HepG2 (cell line): ENCODE measurements around the gene USP5. TPM values are rescaled to one million over a fixed set of nuclear protein-coding genes. Genes with fewer than 3 reads are reported as not detected.

Source experiments
- ARHGAP35 ChIP-seq: sonication (generic); formaldehyde crosslinking; IDR thresholded peaks from 2 replicates; pipeline ENCODE4 v1.9.0; 2022; ENCODE audit warnings: mild to moderate bottlenecking, inconsistent platforms, moderate library complexity, missing genetic modification reagents, borderline replicate concordance
- BRCA1 ChIP-seq: sonication (generic); formaldehyde crosslinking; IDR thresholded peaks from 2 replicates; pipeline ENCODE4 v1.4.0; 2020; ENCODE audit warnings: missing genetic modification reagents
- HNRNPLL ChIP-seq: fragments of 200-400 bp; formaldehyde crosslinking; IDR thresholded peaks from 2 replicates; pipeline ENCODE4 v1.6.1; 2017; ENCODE audit warnings: mild to moderate bottlenecking, low read depth, low read length; ENCODE audit not compliant: poor library complexity, severe bottlenecking
- HOMEZ ChIP-seq: IDR thresholded peaks from 2 replicates; pipeline ENCODE4 v1.6.1; 2016; ENCODE audit warnings: low read depth
- IRF2 ChIP-seq: IDR thresholded peaks from 2 replicates; pipeline ENCODE4 v1.6.1; 2018; ENCODE audit warnings: missing genetic modification reagents, missing compliant biosample characterization
- KDM2A ChIP-seq: sonication (generic); formaldehyde crosslinking; IDR thresholded peaks from 2 replicates; pipeline ENCODE4 v1.4.0; 2020; ENCODE audit warnings: low read depth, missing genetic modification reagents, borderline replicate concordance
- NFIB ChIP-seq: sonication (generic); formaldehyde crosslinking; IDR thresholded peaks from 2 replicates; pipeline ENCODE4 v1.9.0; 2021; ENCODE audit warnings: missing genetic modification reagents, mild to moderate bottlenecking, borderline replicate concordance
- NR2F1 ChIP-seq, 2 experiments: fragments of 450-650 bp in 1 of 2; formaldehyde crosslinking in 1 of 2; IDR thresholded peaks; 2 replicates each; pipeline versions ENCODE4 v1.5.0 to v1.6.1; 2016 to 2020; ENCODE audit warnings: mild to moderate bottlenecking in 1 of 2, missing compliant biosample characterization in 1 of 2, missing genetic modification reagents in 1 of 2, moderate library complexity in 1 of 2
- POGK ChIP-seq: sonication (generic); formaldehyde crosslinking; conservative IDR thresholded peaks from 2 replicates; pipeline ENCODE4 v1.8.0; 2022; ENCODE audit warnings: mild to moderate bottlenecking, moderate library complexity, missing genetic modification reagents
- PRPF4 ChIP-seq: fragments of 200-400 bp; formaldehyde crosslinking; IDR thresholded peaks from 2 replicates; pipeline ENCODE4 v1.6.1; 2016; ENCODE audit warnings: low read length, low read depth; ENCODE audit not compliant: poor library complexity, severe bottlenecking
- SNAPC2 ChIP-seq: sonication (generic); formaldehyde crosslinking; IDR thresholded peaks from 2 replicates; pipeline ENCODE4 v1.8.1; 2022; ENCODE audit warnings: mild to moderate bottlenecking, missing genetic modification reagents
- SP5 ChIP-seq: IDR thresholded peaks from 2 replicates; pipeline ENCODE4 v1.6.1; 2016; ENCODE audit warnings: low read depth, borderline replicate concordance
- SSRP1 ChIP-seq: IDR thresholded peaks from 2 replicates; pipeline ENCODE4 v1.6.1; 2016; ENCODE audit warnings: control low read depth
- ZFP82 ChIP-seq: sonication (generic); formaldehyde crosslinking; IDR thresholded peaks from 2 replicates; pipeline ENCODE4 v1.5.1; 2020; ENCODE audit warnings: mild to moderate bottlenecking, missing genetic modification reagents, borderline replicate concordance
- ZNF142 ChIP-seq: sonication (generic); formaldehyde crosslinking; IDR thresholded peaks from 2 replicates; pipeline ENCODE4 v1.4.0; 2020; ENCODE audit warnings: missing genetic modification reagents
- ZNF205 ChIP-seq: IDR thresholded peaks from 2 replicates; pipeline ENCODE4 v1.6.1; 2018; ENCODE audit warnings: missing biosample characterization, missing genetic modification reagents
- ZNF282 ChIP-seq: fragments of 450-650 bp; IDR thresholded peaks from 2 replicates; pipeline ENCODE4 v1.6.1; 2018; ENCODE audit not compliant: partially characterized antibody
- ZNF543 ChIP-seq: sonication (generic); formaldehyde crosslinking; IDR thresholded peaks from 2 replicates; pipeline ENCODE4 v1.4.0; 2020; ENCODE audit warnings: mild to moderate bottlenecking, missing genetic modification reagents
- ZNF550 ChIP-seq: sonication (generic); formaldehyde crosslinking; IDR thresholded peaks from 2 replicates; pipeline ENCODE4 v1.4.0; 2020; ENCODE audit warnings: mild to moderate bottlenecking, missing genetic modification reagents, borderline replicate concordance
- ZSCAN30 ChIP-seq: sonication (generic); formaldehyde crosslinking; IDR thresholded peaks from 2 replicates; pipeline ENCODE4 v1.5.0; 2020; ENCODE audit warnings: mild to moderate bottlenecking, missing genetic modification reagents
- polyA plus RNA-seq, 8 experiments: library from polyadenylated mRNA; depleted of rRNA in 3 of 8; stranded (reverse) in 7 of 8; unstranded in 1 of 8; fragments of >200 nt; fragmentation: Illumina TruSeq in 4 of 8; extraction: Trizol in 4 of 8; gene quantifications; 2 replicates each; pipeline versions ENCODE4 v1.2.1 to v1.2.3, GENCODE V29; 2011 to 2016; ENCODE audit warnings: low read depth in 4 of 8, missing spikeins in 1 of 8, mixed read lengths in 1 of 8; ENCODE audit not compliant: insufficient read depth in 1 of 8
- total RNA-seq, 5 experiments: library from RNA; depleted of rRNA; stranded (reverse); fragments of >200 nt; fragmentation: Illumina TruSeq; extraction: Trizol; gene quantifications; 2 replicates each; pipeline ENCODE4 v1.2.3, GENCODE V29; 2016; ENCODE audit warnings: low read depth in 1 of 5

The USP5 gene
- total and polyA plus RNA-seq, 2 of the 13 experiments (the other 11 are each of a cell fraction or from before 2014, with no cell fraction given) = 39.6 to 56.0 TPM

GRCh38 chr12:6890789-6891645 is 39.1 kb downstream of the USP5 start (continued):
- TF ChIP-seq KDM2A (CRISPR knock-in tag) (peak; percentile 99), IRF2 (CRISPR knock-in tag) (peak; percentile 83; the same call in 1 of the 2 replicates), ZNF142 (CRISPR knock-in tag) (peak; percentile 77; the same call in 1 of the 2 replicates), ZNF282 (no peak), SNAPC2 (CRISPR knock-in tag) (peak; percentile 84; the same call in 1 of the 2 replicates), BRCA1 (0 out of 2 replicates have a peak, but pooled peaks have one; percentile 37), SSRP1 (CRISPR knock-in tag) (no peak), ZNF550 (CRISPR knock-in tag) (no peak), ZNF543 (0 out of 2 replicates have a peak, but pooled peaks have one; percentile 49), POGK (CRISPR knock-in tag) (peak; percentile 94), ZSCAN30 (no peak), ZNF205 (no peak; the same call in 1 of the 2 replicates), NR2F1 (CRISPR knock-in tag; IDR thresholded peaks at IDR 0.05) (no peak), NFIB (CRISPR knock-in tag) (no peak), SP5 (CRISPR knock-in tag) (peak; percentile 99), HOMEZ (CRISPR knock-in tag) (0 out of 2 replicates have a peak, but pooled peaks have one; percentile 13), ZFP82 (CRISPR knock-in tag) (0 out of 2 replicates have a peak, but pooled peaks have one; percentile 37), ARHGAP35 (CRISPR knock-in tag) (0 out of 2 replicates have a peak, but pooled peaks have one; percentile 35), PRPF4 (no peak), HNRNPLL (peak; percentile 80)
